Transverse colon (tissue), 4 donors: Measurements from ENCODE around the gene CAMKK1.

Experiments used
- CTCF ChIP-seq, 5 experiments: fragments of 200-600 bp in 3 of 5; fragments of 450-650 bp in 2 of 5; sonication (generic) in 3 of 5; IDR thresholded peaks; 1 replicate in 2 of 5; 2 replicates in 3 of 5; pipeline ENCODE4 v1.5.1; 2016 to 2017; ENCODE audit warnings: antibody characterized with exemption in 5 of 5, inconsistent platforms in 3 of 5, mild to moderate bottlenecking in 2 of 5, moderate library complexity in 1 of 5
- EP300 ChIP-seq: sonication (generic); formaldehyde crosslinking; IDR thresholded peaks from one replicate; pipeline ENCODE4 v1.6.1; 2017; ENCODE audit warnings: antibody characterized with exemption, low read depth
- POLR2A ChIP-seq: fragments of 450-650 bp; IDR thresholded peaks from one replicate; pipeline ENCODE4 v1.6.1; 2016; ENCODE audit warnings: antibody characterized with exemption, mild to moderate bottlenecking, moderate library complexity
- POLR2AphosphoS5 ChIP-seq, 3 donors: sonication (generic); formaldehyde crosslinking; IDR thresholded peaks; one replicate each; pipeline ENCODE4 v1.6.1; 2016; ENCODE audit warnings: antibody characterized with exemption in 3 of 3

- TF ChIP-seq POLR2AphosphoS5 (IDR thresholded peaks at IDR 0.05) (no peak), CTCF (IDR thresholded peaks at IDR 0.05) (no peak), POLR2A (no peak), EP300 (no peak)
Observed at GRCh38 chr17:3880983-3881382, 11.9 kb downstream of the CAMKK1 start.
